Endometrial microvascular endothelial cells (primary cell): ENCODE measurements around the gene SLC6A11. TPM values are rescaled to one million over a fixed set of nuclear protein-coding genes. Genes with fewer than 3 reads are reported as not detected.

Experiments
- in situ Hi-C: cut with HindIII; loops from 2 replicates; pipeline ENCODE4 v1.10.0; 2017; ENCODE audit warnings: low sequenced_read_pairs, low pct_unique_long_range_greater_than_20kb; ENCODE audit errors: inconsistent ontology term
- total RNA-seq: library from RNA; depleted of rRNA; stranded (reverse); fragments of >200 nt; gene quantifications from one replicate; pipeline ENCODE4 v1.2.3, GENCODE V29; 2015; ENCODE audit errors: inconsistent ontology term

Gene SLC6A11
- total RNA-seq, 1 donor from 2014 or later, result not detected

GRCh38 chr3:10957976-10958749 lies 142.1 kb downstream of the SLC6A11 start:
- in situ Hi-C loops, result loop anchor here (25.0 kb wide), 1 partner anchor 104 kb away; no protein-coding TSS in a partner anchor

DNA sequence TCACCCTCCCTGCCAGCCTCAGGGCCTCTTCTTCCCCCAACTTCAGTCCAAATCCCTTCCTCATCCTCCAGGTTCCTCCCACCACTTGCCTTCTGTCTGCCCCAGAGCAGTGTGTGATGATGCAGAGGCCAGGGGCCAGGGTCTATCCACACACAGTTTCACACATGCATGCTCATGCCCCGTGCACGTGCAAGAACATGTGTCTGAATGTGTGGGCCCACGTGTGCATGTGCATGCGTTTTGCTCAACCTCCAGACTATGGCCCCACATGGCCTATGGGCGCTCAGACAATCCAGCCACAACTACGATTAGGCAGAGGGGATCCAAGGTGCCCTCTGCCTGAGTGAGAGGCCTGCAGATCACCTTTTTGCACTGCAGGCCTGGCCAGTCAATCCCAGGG lies 144.2 kb downstream of the SLC6A11 start:
- in situ Hi-C loops, result loop anchor here (25.0 kb wide), 1 partner anchor 102 kb away; no protein-coding TSS in a partner anchor

GRCh38 chr3:10961921-10962320 lies 145.9 kb downstream of the SLC6A11 start:
- in situ Hi-C loops, result loop anchor here (25.0 kb wide), 1 partner anchor 100 kb away; no protein-coding TSS in a partner anchor

DNA sequence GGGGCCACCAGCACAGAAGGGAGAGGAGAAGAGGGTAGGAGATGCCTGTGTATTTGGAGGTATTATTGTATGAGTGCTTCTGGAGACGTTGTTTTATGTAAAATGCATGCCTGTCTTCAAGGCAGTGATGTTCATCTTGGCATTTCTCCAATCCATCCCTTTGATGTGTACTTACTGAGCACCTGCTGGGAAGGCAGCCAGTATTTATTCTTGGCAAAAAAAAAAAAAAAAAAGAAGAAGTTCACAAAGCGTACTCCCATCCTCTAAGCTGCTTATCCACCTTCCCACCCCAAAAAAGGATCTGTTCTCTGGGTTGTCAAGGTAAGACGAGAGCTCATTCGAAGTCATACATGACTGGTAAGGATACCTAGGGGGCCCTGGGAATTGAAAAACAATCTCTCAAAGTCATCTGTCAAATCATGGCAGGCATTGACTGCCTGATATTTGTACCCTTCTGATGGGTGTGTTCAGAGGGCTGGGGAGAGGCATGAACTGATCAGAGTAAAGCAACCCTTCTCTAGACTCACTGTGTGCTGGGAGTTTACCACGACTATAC lies 146.5 kb downstream of the SLC6A11 start:
- in situ Hi-C loops, result loop anchor here (25.0 kb wide), 1 partner anchor 100 kb away; no protein-coding TSS in a partner anchor

GRCh38 chr3:10964537-10965167 lies 148.6 kb downstream of the SLC6A11 start:
- in situ Hi-C loops, result loop anchor here (25.0 kb wide), 1 partner anchor 98 kb away; no protein-coding TSS in a partner anchor

- in situ Hi-C loops, result loop anchor here (25.0 kb wide), 1 partner anchor 94 kb away; no protein-coding TSS in a partner anchor
These were observed 152.4 kb downstream of the SLC6A11 start for GRCh38 chr3:10968401-10968800.

DNA sequence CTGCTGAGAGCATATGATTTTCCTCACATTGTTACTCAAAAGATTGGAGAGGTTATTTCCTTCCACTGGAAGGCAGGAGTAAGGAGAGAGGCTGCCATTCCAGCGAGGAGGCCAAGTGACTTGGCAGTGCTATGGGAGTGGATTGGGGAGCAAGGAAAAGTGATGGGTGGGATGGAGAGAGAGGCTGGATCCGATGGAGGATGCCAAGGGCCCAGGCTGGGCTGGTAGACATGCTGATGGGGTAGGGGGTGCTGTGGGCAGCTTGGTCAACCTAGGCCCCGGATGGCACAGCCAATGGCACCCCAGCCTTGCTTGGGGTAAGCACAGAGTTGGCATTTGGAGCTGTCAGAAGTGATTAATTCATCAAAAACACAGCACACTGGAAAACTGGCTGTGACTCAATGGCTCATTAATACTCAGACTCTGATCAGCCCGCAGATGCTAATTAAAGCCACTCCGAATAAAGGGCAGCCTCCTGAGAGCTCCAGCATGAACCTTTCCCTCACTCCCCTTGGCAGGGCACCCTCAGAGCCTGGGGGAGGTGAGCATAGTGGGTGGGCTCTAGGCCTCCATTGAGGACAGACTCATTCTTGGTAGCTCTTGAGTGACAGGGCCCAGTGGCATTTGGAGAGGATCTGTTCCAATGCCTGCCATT lies 154.4 kb downstream of the SLC6A11 start:
- in situ Hi-C loops, result loop anchor here (25.0 kb wide), 1 partner anchor 92 kb away; no protein-coding TSS in a partner anchor

- in situ Hi-C loops, result loop anchor here (25.0 kb wide), 1 partner anchor 90 kb away; no protein-coding TSS in a partner anchor
These were observed 156.2 kb downstream of the SLC6A11 start for GRCh38 chr3:10972072-10972782.

DNA sequence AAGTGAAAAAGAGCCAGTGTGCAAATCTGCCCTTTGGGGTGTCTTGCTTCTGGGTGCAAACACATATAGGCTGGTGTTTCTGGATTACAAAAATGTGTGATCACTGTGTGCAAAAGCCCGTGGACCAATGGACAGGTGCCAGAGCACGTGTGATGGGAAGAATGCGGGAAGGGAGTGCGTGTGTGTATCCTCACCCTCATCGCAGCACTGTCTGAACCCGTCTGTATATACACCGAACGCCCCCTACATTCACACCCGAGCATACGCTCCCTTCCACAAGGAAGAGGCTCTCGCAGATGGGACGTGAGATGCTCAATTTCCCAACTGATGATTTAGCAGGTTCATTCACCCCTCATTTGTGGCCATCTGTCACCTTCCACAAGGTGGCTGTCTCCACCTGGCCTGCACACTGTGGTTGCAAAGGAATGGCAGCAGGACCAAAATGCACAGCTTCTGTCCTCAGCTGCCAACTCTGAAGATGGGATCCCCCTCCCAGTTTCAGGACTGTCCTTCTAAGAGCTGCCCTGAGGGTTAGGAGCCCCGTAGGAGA lies 157.1 kb downstream of the SLC6A11 start:
- in situ Hi-C loops, result loop anchor here (25.0 kb wide), 1 partner anchor 89 kb away; no protein-coding TSS in a partner anchor

DNA sequence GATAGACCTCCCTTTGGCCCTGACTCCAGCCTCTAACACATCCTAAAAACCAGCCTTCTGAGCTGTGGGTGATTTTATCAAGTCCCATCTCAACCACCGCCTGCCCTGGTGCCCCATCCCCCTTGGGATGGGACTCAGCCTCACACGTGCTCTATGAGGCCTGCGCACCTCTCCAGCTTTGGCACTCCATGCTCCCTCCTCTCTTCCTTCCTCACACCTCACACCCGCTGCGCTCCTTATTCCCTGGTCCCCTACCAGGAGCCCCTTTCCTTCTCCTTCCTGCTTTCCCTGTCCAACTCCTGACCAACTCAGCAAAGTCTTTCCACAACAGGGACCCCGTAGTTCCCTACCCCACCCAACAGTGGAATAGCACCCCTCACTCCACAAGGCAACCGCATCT lies 158.1 kb downstream of the SLC6A11 start:
- in situ Hi-C loops, result loop anchor here (25.0 kb wide), 1 partner anchor 88 kb away; no protein-coding TSS in a partner anchor

DNA sequence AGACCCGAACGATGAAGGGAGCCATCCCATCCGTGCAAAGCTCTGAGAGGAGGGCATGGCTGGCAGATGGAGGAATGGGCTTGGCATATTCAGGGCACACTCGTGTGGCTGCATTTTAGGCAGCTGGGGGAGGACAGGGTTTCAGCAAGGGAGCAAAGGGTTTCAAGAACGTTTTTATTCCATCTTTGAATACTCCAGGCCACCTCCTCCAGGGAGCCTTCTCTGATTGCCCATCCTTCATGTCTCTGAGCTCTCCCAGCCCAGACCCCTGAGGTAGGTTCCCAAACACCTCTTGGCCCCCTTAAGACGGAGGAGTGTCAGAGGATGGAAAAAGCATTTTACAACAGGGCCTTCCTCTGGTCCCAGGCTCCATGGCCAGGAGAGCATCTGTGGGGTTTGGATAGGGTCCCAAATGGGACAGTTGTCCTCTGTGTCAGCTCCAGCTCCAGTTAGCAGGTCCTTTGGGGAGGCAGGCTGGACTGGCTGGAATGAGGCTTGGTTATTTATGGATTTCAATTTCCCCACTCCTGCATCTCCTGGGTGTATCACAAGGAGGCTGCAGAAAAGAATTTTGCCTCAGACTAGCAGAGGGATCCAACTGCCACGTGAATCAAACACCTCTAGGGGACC lies 158.8 kb downstream of the SLC6A11 start:
- in situ Hi-C loops, result loop anchor here (25.0 kb wide), 1 partner anchor 87 kb away; no protein-coding TSS in a partner anchor

DNA sequence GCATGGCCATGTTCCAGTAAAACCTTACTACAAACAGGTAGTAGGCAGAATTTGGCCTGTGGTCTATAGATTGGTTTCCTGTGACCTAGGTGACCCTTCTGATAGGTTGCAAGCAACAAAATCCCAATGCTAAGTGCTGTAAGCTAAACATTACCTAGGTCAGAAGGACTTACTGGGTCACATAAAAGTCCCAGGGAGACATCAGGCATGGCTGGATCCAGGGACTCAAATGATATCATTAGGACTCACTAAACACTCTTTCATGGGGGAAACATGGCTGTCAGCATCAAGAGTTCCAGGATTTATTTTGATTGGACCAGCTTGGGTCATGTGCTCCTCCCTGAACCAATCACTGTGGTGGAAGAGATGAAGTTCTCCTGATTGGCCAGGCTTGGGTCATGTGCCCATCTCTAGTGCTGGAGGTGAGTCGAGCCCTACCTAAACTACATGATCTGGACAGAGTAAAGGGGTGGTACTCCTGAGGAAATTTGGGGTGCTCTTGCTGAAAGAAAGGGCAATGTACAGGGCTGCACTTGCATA lies 159.7 kb downstream of the SLC6A11 start:
- in situ Hi-C loops, result no loop called here

GRCh38 chr3:10976770-10977169 lies 160.7 kb downstream of the SLC6A11 start:
- in situ Hi-C loops, result no loop called here

- in situ Hi-C loops, result no loop called here
These were observed 162.0 kb downstream of the SLC6A11 start for GRCh38 chr3:10977892-10978510.

- in situ Hi-C loops, result no loop called here
These were observed 162.9 kb downstream of the SLC6A11 start for GRCh38 chr3:10978956-10979355.

GRCh38 chr3:10980312-10980711 lies 164.3 kb downstream of the SLC6A11 start:
- in situ Hi-C loops, result no loop called here

DNA sequence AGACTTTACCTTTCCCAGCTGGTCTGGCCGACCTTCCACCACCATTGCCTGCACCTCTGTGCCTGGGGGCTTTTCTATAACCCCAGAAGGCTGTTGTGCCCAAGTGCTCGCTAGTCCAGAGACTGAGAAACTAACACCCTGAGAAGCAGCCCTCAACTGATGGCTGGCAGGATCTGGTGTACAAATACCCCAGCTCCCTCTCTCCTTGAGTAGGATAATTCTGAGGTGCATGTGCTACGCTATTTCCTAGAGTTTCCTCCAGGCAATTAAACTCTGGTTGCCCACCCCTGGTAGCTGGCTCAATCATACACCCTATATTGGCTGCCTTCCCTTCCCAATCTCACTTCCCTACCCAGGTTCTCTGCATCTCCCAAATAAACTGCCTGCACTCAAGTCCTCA lies 165.0 kb downstream of the SLC6A11 start:
- in situ Hi-C loops, result no loop called here
